ENCODE results near the gene EYS.

The EYS gene

DNA sequence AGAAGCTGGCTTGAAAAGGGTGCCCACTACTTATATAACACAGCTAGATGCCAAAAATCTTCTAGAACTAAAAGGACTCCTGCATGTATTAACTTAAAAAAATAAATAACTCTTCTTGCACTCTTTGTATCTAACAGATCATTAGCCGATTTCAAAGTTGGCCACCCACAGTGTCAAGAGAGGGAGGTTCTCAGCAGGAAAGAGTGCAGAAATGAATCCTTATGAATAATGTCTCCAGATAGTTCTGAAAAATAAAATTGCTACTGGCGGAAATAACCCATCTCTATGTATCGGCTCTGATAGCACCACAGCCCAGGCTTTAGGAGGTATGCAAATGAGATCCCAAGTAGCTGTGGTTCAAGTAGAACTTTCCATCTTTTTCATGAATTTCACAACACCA is 1838.7 kb downstream of the EYS start:
- Histone ChIP-seq H3K4me3 (ENCODE audit: low read length, poor library complexity, severe bottlenecking) (no peak overlapping the region), H3K4me1 (ENCODE audit: insufficient read depth, low read length, poor library complexity, severe bottlenecking) (no peaks in the 10 kb centered on the region), H3K9ac (ENCODE audit: low read depth, low read length, poor library complexity, severe bottlenecking) (no peak overlapping the region), H3K79me2 (ENCODE audit: insufficient read depth, low read length) (no peaks in the 10 kb centered on the region), H2AFZ (ENCODE audit: low read length) (no peak overlapping the region), H4K20me1 (ENCODE audit: insufficient read depth, low read length, poor library complexity, severe bottlenecking) (no peaks in the 10 kb centered on the region), H3K9me3 (ENCODE audit: insufficient read depth, low read depth, low read length) (no peaks in the 10 kb centered on the region), H3F3A (ENCODE audit: low read depth) (no peaks in the 10 kb centered on the region), H3K36me3 (ENCODE audit: insufficient read depth, low read length) (no peaks in the 10 kb centered on the region), H3K4me2 (ENCODE audit: low read depth, low read length, poor library complexity, severe bottlenecking) (no peak overlapping the region), H3K27me3 (ENCODE audit: insufficient read depth, low read length, poor library complexity, severe bottlenecking) (no peaks in the 10 kb centered on the region), H3K9me2 (replicated peaks; ENCODE audit: low read depth, low read length) (no peaks in the 10 kb centered on the region)
- TF ChIP-seq, protein P1, sequence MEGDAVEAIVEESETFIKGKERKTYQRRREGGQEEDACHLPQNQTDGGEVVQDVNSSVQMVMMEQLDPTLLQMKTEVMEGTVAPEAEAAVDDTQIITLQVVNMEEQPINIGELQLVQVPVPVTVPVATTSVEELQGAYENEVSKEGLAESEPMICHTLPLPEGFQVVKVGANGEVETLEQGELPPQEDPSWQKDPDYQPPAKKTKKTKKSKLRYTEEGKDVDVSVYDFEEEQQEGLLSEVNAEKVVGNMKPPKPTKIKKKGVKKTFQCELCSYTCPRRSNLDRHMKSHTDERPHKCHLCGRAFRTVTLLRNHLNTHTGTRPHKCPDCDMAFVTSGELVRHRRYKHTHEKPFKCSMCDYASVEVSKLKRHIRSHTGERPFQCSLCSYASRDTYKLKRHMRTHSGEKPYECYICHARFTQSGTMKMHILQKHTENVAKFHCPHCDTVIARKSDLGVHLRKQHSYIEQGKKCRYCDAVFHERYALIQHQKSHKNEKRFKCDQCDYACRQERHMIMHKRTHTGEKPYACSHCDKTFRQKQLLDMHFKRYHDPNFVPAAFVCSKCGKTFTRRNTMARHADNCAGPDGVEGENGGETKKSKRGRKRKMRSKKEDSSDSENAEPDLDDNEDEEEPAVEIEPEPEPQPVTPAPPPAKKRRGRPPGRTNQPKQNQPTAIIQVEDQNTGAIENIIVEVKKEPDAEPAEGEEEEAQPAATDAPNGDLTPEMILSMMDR (conservative IDR thresholded peaks at IDR 0.05; ENCODE audit: low read length) = no peak
- TF ChIP-seq EZH2phosphoT487 (IDR thresholded peaks at IDR 0.05; ENCODE audit: borderline replicate concordance) = no peak

GRCh38 chr6:63864671-63865318 is 1842.2 kb downstream of the EYS start:
- H3K4me1 ChIP-seq (ENCODE audit: insufficient read depth, low read length, poor library complexity, severe bottlenecking) = no peaks in the 10 kb centered on the region
- H4K20me1 ChIP-seq (ENCODE audit: insufficient read depth, low read length, poor library complexity, severe bottlenecking) = no peaks in the 10 kb centered on the region
- no peaks in the 10 kb centered on the region for H3K27me3 ChIP-seq (ENCODE audit: insufficient read depth, low read length, poor library complexity, severe bottlenecking)
- TF ChIP-seq EZH2phosphoT487 (IDR thresholded peaks at IDR 0.05; ENCODE audit: borderline replicate concordance) = no peak
- TF ChIP-seq, protein P1 (conservative IDR thresholded peaks at IDR 0.05; ENCODE audit: low read length) = no peak
- H3K4me3 ChIP-seq (ENCODE audit: low read length, poor library complexity, severe bottlenecking) = no peak overlapping the region
- H3K9me3 ChIP-seq (ENCODE audit: insufficient read depth, low read depth, low read length) = no peaks in the 10 kb centered on the region
- no peaks in the 10 kb centered on the region for H3K9me2 ChIP-seq (replicated peaks; ENCODE audit: low read depth, low read length)
- H3K4me2 ChIP-seq (ENCODE audit: low read depth, low read length, poor library complexity, severe bottlenecking) = no peak overlapping the region
- no peak overlapping the region for H2AFZ ChIP-seq (ENCODE audit: low read length)
- no peak overlapping the region for H3K9ac ChIP-seq (ENCODE audit: low read depth, low read length, poor library complexity, severe bottlenecking)
- no peaks in the 10 kb centered on the region for H3K36me3 ChIP-seq (ENCODE audit: insufficient read depth, low read length)
- H3F3A ChIP-seq (ENCODE audit: low read depth) = no peaks in the 10 kb centered on the region
- H3K79me2 ChIP-seq (ENCODE audit: insufficient read depth, low read length) = no peaks in the 10 kb centered on the region

DNA sequence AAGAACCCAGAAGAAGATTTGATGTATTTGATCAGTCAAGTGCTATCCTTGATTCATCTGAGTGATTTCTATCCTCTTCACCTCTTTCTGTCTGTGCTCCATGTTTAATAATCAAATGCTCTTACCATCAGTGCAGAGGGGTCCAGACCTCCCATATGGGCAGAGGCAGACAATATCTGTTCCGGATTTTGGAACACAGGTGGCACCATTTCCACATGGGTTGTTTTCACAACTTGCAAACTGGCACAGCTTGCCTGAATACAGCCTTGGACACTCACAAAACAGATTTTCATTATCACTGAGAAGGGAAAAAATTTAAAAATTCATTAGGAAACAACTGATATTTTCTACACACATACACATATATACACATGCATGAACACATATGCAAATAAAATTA is 1843.0 kb downstream of the EYS start:
- Histone ChIP-seq H3K9me3 (ENCODE audit: insufficient read depth, low read depth, low read length) (no peaks in the 10 kb centered on the region), H2AFZ (ENCODE audit: low read length) (no peak overlapping the region), H3K4me3 (ENCODE audit: low read length, poor library complexity, severe bottlenecking) (no peak overlapping the region), H3K9me2 (replicated peaks; ENCODE audit: low read depth, low read length) (no peaks in the 10 kb centered on the region), H3K9ac (ENCODE audit: low read depth, low read length, poor library complexity, severe bottlenecking) (no peak overlapping the region), H3K4me2 (ENCODE audit: low read depth, low read length, poor library complexity, severe bottlenecking) (no peak overlapping the region), H3K79me2 (ENCODE audit: insufficient read depth, low read length) (no peaks in the 10 kb centered on the region), H4K20me1 (ENCODE audit: insufficient read depth, low read length, poor library complexity, severe bottlenecking) (no peaks in the 10 kb centered on the region), H3K36me3 (ENCODE audit: insufficient read depth, low read length) (no peaks in the 10 kb centered on the region), H3K27me3 (ENCODE audit: insufficient read depth, low read length, poor library complexity, severe bottlenecking) (no peaks in the 10 kb centered on the region), H3F3A (ENCODE audit: low read depth) (no peaks in the 10 kb centered on the region), H3K4me1 (ENCODE audit: insufficient read depth, low read length, poor library complexity, severe bottlenecking) (no peaks in the 10 kb centered on the region)
- TF ChIP-seq, protein P1 (conservative IDR thresholded peaks at IDR 0.05; ENCODE audit: low read length) = no peak
- no peak for TF ChIP-seq EZH2phosphoT487 (IDR thresholded peaks at IDR 0.05; ENCODE audit: borderline replicate concordance)

All from Loucy (cell line).